ENCODE measurements around the gene EPHA8. TPM values are rescaled to one million over a fixed set of nuclear protein-coding genes. Genes with fewer than 3 reads are reported as not detected.

The EPHA8 gene
- total RNA-seq, 1 donor from 2014 or later, result not detected

DNA sequence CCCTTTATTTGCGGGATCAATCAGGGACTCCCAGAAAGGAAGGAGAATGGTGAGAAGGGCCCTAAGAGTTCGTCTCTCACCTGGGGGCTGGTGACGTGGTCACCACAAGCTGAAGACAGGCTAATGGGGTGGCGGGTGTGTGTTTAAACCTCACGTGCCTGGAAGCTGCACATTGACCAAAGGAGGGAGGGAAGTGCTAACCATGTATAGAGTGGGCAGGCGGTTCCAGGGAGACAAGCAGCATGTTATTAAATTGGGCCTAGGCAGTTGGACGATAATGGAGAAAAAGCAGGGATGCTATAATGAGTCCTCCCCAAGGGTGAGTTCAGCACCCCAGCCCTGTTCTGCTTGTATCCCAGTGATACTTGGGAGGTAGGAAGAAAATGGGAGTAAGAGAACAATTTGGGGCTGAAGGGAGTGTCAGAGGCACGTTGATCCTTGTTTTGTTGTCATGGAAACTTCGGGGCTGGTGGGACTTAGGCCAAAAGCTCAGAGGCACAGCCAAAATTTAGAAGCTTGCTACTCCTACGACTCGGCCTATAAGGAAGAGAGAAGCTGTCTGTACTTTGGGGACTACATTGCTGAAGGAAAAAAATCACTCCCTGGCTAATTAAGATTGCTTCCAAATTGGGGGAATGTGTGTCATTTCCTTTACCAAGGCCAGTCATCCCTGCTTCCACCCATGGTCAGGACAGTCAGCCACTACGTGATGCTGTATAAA is 33.2 kb upstream of the EPHA8 start:
- Mint-ChIP-seq H3K27me3 (ENCODE audit: low read depth) (no peaks in the 10 kb centered on the region), H3K36me3 (ENCODE audit: low read depth) (no peaks in the 10 kb centered on the region), H3K4me3 (no peak overlapping the region), H3K4me1 (no peaks in the 10 kb centered on the region), H3K27ac (ENCODE audit: unreplicated experiment) (peak overlapping the region; percentile 5), H3K9me3 (no peaks in the 10 kb centered on the region)
- no peak for DNase-seq (ENCODE audit: low read depth, low spot score)
- TF ChIP-seq, protein P1, sequence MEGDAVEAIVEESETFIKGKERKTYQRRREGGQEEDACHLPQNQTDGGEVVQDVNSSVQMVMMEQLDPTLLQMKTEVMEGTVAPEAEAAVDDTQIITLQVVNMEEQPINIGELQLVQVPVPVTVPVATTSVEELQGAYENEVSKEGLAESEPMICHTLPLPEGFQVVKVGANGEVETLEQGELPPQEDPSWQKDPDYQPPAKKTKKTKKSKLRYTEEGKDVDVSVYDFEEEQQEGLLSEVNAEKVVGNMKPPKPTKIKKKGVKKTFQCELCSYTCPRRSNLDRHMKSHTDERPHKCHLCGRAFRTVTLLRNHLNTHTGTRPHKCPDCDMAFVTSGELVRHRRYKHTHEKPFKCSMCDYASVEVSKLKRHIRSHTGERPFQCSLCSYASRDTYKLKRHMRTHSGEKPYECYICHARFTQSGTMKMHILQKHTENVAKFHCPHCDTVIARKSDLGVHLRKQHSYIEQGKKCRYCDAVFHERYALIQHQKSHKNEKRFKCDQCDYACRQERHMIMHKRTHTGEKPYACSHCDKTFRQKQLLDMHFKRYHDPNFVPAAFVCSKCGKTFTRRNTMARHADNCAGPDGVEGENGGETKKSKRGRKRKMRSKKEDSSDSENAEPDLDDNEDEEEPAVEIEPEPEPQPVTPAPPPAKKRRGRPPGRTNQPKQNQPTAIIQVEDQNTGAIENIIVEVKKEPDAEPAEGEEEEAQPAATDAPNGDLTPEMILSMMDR (conservative IDR thresholded peaks at IDR 0.05), result no peak

DNA sequence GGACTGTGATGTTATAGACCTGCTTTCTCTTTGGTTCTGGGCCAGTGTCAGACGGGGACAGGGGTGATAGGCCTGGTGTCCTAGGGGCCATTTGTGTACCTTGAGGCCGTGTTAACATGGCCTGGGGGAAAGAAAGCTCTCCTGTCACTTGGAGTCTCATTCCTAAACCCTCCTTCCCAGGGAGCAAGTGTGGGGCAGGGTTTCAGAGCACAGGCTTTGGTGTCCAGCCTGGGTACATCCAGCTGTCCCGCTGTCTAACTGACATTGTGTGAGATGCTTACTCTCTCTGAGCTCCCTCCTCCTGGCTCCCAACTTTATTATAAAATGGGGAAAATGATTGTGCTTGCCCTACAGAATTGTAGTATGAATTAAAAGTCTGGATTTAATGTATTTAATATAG is 32.6 kb upstream of the EPHA8 start:
- TF ChIP-seq, protein P1 (conservative IDR thresholded peaks at IDR 0.05), result no peak
- Mint-ChIP-seq H3K27me3 (ENCODE audit: low read depth) (no peaks in the 10 kb centered on the region), H3K4me1 (no peaks in the 10 kb centered on the region), H3K4me3 (no peak overlapping the region), H3K9me3 (no peaks in the 10 kb centered on the region), H3K27ac (ENCODE audit: unreplicated experiment) (no peak overlapping the region), H3K36me3 (ENCODE audit: low read depth) (no peaks in the 10 kb centered on the region)
- no peak for DNase-seq (ENCODE audit: low read depth, low spot score)

DNA sequence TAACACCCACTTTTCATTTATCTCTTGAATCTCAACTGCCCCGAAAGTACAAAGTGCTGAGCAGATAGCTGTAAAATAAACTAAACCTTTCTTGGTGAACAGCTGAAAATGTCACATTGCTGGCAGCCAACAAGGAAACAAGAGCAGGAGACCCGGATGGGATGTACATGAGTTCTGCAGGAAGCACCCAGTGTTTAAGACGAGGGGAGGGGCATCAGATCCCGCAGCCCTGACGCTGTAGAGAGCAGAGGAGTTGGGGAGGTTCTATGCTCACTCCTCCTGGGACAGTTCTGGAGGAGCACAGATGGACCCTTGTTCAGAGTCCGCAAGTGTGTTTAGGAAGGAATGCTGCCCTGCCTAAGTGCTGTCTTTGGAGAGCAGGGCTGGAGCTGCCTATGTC is 32.0 kb upstream of the EPHA8 start:
- no peak for DNase-seq (ENCODE audit: low read depth, low spot score)
- H3K4me3 Mint-ChIP-seq, result no peak overlapping the region
- H3K27me3 Mint-ChIP-seq (ENCODE audit: low read depth), result no peaks in the 10 kb centered on the region
- no peaks in the 10 kb centered on the region for H3K36me3 Mint-ChIP-seq (ENCODE audit: low read depth)
- H3K4me1 Mint-ChIP-seq, result no peaks in the 10 kb centered on the region
- TF ChIP-seq, protein P1 (conservative IDR thresholded peaks at IDR 0.05), result no peak
- no peak overlapping the region for H3K27ac Mint-ChIP-seq (ENCODE audit: unreplicated experiment)
- no peaks in the 10 kb centered on the region for H3K9me3 Mint-ChIP-seq

DNA sequence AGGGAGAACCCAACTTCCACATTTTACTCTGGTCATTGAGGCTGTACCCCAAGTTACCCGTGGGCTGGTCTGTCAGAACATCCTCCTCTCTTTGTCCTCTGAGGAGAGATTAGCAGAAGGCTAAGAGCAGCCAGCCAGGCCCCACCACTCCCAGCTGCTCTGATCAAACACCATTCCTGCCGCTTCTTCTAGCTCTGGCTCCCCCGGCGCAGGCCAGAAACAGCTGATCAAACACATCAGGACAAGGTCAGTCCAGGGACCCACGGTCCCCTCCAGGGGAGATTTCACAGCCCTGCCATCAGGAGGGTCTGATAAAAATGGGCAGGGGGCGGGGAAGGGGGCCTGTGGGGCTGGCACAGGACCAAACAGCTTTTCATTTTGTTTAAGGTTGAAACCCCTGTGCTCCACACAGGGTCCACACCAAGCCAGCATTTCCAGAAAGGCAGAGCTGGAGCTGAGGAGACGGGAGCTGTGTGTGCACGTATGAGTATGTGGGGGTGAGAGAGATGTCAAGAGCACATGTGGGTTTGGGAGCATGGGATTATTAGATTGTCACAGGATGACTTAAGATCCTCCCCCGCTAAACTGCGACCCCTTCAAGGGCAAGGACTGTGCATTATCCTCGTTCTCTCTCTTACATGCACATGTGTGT is 29.9 kb upstream of the EPHA8 start:
- Mint-ChIP-seq H3K27me3 (ENCODE audit: low read depth) (no peaks in the 10 kb centered on the region), H3K27ac (ENCODE audit: unreplicated experiment) (no peak overlapping the region), H3K36me3 (ENCODE audit: low read depth) (no peaks in the 10 kb centered on the region), H3K9me3 (no peaks in the 10 kb centered on the region), H3K4me1 (no peaks in the 10 kb centered on the region), H3K4me3 (no peak overlapping the region)
- DNase-seq (ENCODE audit: low read depth, low spot score), result no peak
- TF ChIP-seq, protein P1 (conservative IDR thresholded peaks at IDR 0.05), result no peak

DNA sequence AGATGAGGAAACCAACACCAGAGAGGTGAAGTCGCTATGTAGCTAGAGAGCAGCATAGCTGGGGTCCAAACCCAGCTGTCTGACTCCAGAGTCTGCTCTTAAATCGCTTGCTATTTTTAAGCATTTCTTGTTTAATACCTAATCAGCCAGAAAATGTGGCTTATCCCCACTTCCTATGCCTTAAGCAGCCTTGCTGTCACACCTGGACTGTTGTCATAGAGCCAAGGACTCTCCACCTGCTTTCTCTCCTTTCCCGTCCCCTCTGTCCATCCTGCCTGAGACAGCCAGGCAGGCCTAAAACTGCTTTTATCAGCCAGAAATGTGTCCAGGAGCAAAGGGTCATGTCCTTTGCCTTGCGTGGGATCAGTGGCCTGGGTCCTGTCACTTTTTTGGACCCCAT is 28.3 kb upstream of the EPHA8 start:
- no peaks in the 10 kb centered on the region for H3K4me1 Mint-ChIP-seq
- H3K9me3 Mint-ChIP-seq, result no peaks in the 10 kb centered on the region
- DNase-seq (ENCODE audit: low read depth, low spot score), result no peak
- no peaks in the 10 kb centered on the region for H3K27me3 Mint-ChIP-seq (ENCODE audit: low read depth)
- TF ChIP-seq, protein P1 (conservative IDR thresholded peaks at IDR 0.05), result no peak
- H3K4me3 Mint-ChIP-seq, result no peak overlapping the region
- no peaks in the 10 kb centered on the region for H3K36me3 Mint-ChIP-seq (ENCODE audit: low read depth)
- peak overlapping the region; percentile 36 for H3K27ac Mint-ChIP-seq (ENCODE audit: unreplicated experiment)

Measured in neural crest cell (in vitro differentiated cells).